Activated CD8-positive, alpha-beta memory T cell treated with anti-CD3 and anti-CD28 coated beads, Interleukin-2, amount 10 ng/mL, durations not matched to agents 7 days and 5 days (primary cell): ENCODE data around the gene OSTC. TPM values are rescaled to one million over a fixed set of nuclear protein-coding genes. Genes with fewer than 3 reads are reported as not detected.
A peak's percentile ranks its signal among the peaks of the same experiment; 100 is the strongest.

ENCODE experiments used
- ATAC-seq: fragments of 150-1000 bp; cut with Tn5 transposase; one replicate; pipeline ENCODE4 v1.10.0; 2021; ENCODE audit warnings: moderate library complexity
- CTCF ChIA-PET: fragments of 350-600 bp; sonication (Branson Sonifier 250); formaldehyde crosslinking; loops from one replicate; lab custom pipeline; 2021; ENCODE audit warnings: antibody characterized with exemption; lab: Charles Lee
- DNase-seq: peaks from one replicate; pipeline ENCODE4 v3.0.0-alpha.2; 2020
- H3K27ac Mint-ChIP-seq: one replicate; pipeline ENCODE4 v1.8.0; 2021; ENCODE audit warnings: mild to moderate bottlenecking, mixed read lengths
- H3K27me3 Mint-ChIP-seq: one replicate; pipeline ENCODE4 v1.8.0; 2021; ENCODE audit warnings: mixed read lengths
- H3K36me3 Mint-ChIP-seq: one replicate; pipeline ENCODE4 v1.8.0; 2021; ENCODE audit warnings: mild to moderate bottlenecking, mixed read lengths
- H3K4me1 Mint-ChIP-seq: one replicate; pipeline ENCODE4 v1.8.0; 2021; ENCODE audit warnings: mixed read lengths
- H3K4me3 Mint-ChIP-seq: one replicate; pipeline ENCODE4 v1.8.0; 2021; ENCODE audit warnings: mild to moderate bottlenecking, moderate library complexity, mixed read lengths
- H3K9me3 Mint-ChIP-seq: one replicate; pipeline ENCODE4 v1.8.0; 2022; ENCODE audit warnings: low read depth, mixed read lengths
- total RNA-seq, 2 experiments: library from RNA; stranded (reverse); gene quantifications; one replicate each; pipeline ENCODE4 v1.2.3, GENCODE V29; 2021

Gene OSTC
- total RNA-seq, 2 experiments from 2014 or later = 48.2 to 71.2 TPM

DNA sequence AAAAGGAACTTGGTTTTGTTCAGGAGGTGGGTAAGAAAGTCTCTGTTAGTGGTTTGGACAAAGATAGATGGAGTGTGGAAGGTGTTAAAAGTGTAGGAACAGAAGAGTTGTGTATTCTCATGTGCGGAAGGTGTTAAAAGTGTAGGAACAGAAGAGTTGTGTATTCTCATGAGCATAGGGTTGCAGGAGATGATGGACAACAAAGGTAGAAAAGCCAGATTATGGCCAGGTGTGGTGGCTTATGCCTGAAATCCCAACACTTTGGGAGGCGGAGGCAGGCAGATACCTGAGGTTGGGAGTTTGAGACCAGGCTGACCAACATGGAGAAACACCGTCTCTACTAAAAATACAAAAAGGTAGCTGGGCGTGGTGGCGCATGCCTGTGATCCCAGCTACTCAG, 27.6 kb upstream of the OSTC start:
- no peaks in the 10 kb centered on the region for H3K9me3 Mint-ChIP-seq
- DNase-seq (no peak), ATAC-seq (no peak)
- H3K4me1 Mint-ChIP-seq = peaks cover 45% of the 10 kb centered on the region
- H3K4me3 Mint-ChIP-seq = peak overlapping the region; percentile 49
- peak overlapping the region; percentile 56 for H3K27ac Mint-ChIP-seq
- peaks cover 55% of the 10 kb centered on the region for H3K36me3 Mint-ChIP-seq
- CTCF ChIA-PET = interaction anchor here (1.3 kb wide), 1 partner anchor 27 kb away, joined by 3 read pairs; the partner anchor contains the start of gene OSTC
- H3K27me3 Mint-ChIP-seq = no peaks in the 10 kb centered on the region

DNA sequence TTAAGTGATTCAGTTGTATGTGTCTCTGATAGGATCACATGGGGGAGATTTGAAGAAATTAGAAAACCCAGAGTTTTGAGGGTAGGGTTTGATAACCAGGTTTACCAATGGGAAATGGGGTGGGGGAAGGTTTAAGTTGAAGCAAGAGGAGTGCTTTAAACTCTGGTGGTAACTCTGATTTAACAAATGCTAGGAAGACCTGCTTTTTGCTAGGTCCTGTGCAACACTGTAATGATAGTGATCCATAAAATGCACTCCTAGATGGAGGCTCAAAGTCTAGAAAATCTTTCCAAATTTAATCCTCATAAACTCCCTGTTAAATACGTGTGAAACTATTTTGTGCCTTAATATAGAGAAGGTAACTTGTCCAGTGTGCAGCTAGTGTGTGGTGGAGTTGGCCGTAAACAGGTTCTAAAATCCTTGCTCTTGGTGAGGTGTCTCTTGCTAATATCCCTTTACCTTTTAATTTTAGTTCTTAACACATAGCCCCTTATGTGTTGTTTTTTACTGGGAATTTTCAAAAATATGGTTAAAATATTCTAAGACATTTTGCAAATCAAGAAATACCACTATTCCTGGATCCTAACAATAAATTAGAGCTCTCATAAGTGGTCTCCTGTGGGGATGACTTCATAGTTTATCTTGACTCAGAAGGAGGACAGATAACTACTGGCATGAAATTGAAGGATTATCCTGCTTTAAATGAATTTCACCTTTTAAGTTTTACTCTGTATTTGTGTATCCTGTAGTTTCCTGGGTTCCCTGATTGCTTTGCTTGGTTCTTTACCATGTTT, 25.9 kb upstream of the OSTC start:
- Mint-ChIP-seq H3K4me1 (peaks cover 36% of the 10 kb centered on the region), H3K4me3 (no peak overlapping the region), H3K27ac (peak overlapping the region; percentile 25), H3K36me3 (peaks cover 58% of the 10 kb centered on the region), H3K9me3 (no peaks in the 10 kb centered on the region), H3K27me3 (no peaks in the 10 kb centered on the region)
- ATAC-seq (no peak), DNase-seq (no peak)
- CTCF ChIA-PET = interaction anchor here (1.3 kb wide), 1 partner anchor 26 kb away, joined by 3 read pairs; the partner anchor contains the start of gene OSTC

- Mint-ChIP-seq H3K27ac (no peak overlapping the region), H3K4me1 (peaks cover 31% of the 10 kb centered on the region), H3K4me3 (no peak overlapping the region), H3K27me3 (no peaks in the 10 kb centered on the region), H3K9me3 (no peaks in the 10 kb centered on the region), H3K36me3 (peaks cover 63% of the 10 kb centered on the region)
- DNase-seq (no peak), ATAC-seq (no peak)
- CTCF ChIA-PET = no interaction called here
Observed at GRCh38 chr4:108626056-108626455, 24.3 kb upstream of the OSTC start.

DNA sequence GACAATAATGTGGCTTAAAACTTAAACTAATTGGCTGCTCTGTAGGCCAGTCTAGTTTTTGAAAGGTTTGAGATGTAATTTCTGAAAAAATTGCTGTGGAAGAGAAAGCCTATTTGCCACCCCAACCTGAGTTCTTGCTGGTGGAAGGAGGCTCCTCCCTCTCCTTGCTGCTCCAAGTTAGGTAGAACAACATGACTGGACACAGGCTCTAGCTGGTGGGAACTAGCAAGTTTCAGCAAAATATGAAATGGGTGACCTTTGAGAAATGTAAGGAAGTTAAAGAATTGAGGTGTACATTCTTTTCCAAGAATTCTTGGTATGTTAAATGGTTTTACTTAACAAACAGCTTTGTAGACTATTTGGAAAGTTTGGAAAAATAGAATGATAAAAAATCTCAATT, 22.0 kb upstream of the OSTC start:
- Mint-ChIP-seq H3K27me3 (no peaks in the 10 kb centered on the region), H3K4me1 (peaks cover 14% of the 10 kb centered on the region), H3K36me3 (peaks cover 59% of the 10 kb centered on the region), H3K27ac (no peak overlapping the region), H3K4me3 (no peak overlapping the region), H3K9me3 (no peaks in the 10 kb centered on the region)
- CTCF ChIA-PET = interaction anchor here (0.9 kb wide), 1 partner anchor 9 kb away, joined by 4 read pairs; the partner anchor contains the start of gene RPL34
- ATAC-seq (no peak), DNase-seq (no peak)

GRCh38 chr4:108635070-108635655, 15.2 kb upstream of the OSTC start:
- H3K27me3 Mint-ChIP-seq = no peaks in the 10 kb centered on the region
- no peaks in the 10 kb centered on the region for H3K9me3 Mint-ChIP-seq
- no peak for DNase-seq
- CTCF ChIA-PET = no interaction called here
- H3K4me3 Mint-ChIP-seq = no peak overlapping the region
- H3K27ac Mint-ChIP-seq = no peak overlapping the region
- H3K4me1 Mint-ChIP-seq = no peaks in the 10 kb centered on the region
- no peak for ATAC-seq
- H3K36me3 Mint-ChIP-seq = peaks cover 37% of the 10 kb centered on the region

DNA sequence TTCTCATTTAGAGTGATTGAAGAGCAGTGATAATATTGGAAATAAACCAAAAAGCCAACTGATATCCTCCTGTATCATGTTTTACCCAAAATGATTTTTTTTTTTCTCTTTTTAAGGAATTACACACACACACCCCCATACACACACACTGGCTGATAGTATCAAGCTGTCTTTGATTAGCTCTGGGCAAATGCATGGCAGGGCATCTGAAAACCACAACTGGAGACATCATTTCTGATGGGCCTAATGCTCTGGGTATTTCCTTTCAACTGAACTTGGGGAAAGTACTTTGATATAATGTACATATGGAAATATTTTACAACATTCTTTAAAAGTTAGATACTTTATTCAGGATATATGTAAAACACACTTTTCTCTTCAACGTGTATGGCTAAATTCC, 14.2 kb upstream of the OSTC start:
- Mint-ChIP-seq H3K27ac (no peak overlapping the region), H3K27me3 (no peaks in the 10 kb centered on the region), H3K4me1 (no peaks in the 10 kb centered on the region), H3K9me3 (no peaks in the 10 kb centered on the region), H3K4me3 (no peak overlapping the region), H3K36me3 (peaks cover 32% of the 10 kb centered on the region)
- no peak for ATAC-seq
- no peak for DNase-seq
- CTCF ChIA-PET = no interaction called here

GRCh38 chr4:108637856-108638255, 12.5 kb upstream of the OSTC start:
- ATAC-seq = no peak
- H3K9me3 Mint-ChIP-seq = no peaks in the 10 kb centered on the region
- CTCF ChIA-PET = no interaction called here

DNA sequence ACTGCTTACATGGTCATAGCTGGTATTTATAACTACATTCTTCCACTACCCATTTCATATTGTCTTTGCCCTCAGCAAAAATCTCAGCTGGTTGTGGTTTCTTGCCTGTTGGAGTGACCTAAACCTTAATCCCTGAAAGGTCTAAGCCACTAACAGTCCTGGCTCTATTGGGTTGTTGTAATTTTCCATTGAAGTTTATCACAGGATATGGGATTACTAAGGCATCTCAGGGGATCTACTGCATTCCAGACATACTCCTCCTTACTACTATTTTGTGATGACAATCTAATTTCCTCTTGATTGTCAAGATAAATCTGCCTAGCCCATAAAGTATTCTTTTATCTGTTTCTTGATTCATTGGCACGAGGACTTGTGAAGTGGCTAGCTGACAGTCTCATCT, 6.2 kb upstream of the OSTC start:
- Mint-ChIP-seq H3K27me3 (no peaks in the 10 kb centered on the region), H3K4me1 (peaks cover 2% of the 10 kb centered on the region), H3K36me3 (peaks cover 3% of the 10 kb centered on the region), H3K27ac (no peak overlapping the region), H3K4me3 (no peak overlapping the region), H3K9me3 (no peaks in the 10 kb centered on the region)
- CTCF ChIA-PET = no interaction called here
- DNase-seq (no peak), ATAC-seq (no peak)

More at GRCh38 chr4:108637856-108638255, 12.5 kb upstream of the OSTC start:
- H3K27me3 Mint-ChIP-seq = no peaks in the 10 kb centered on the region
- no peak for DNase-seq
- peaks cover 26% of the 10 kb centered on the region for H3K36me3 Mint-ChIP-seq
- no peak overlapping the region for H3K27ac Mint-ChIP-seq
- H3K4me3 Mint-ChIP-seq = no peak overlapping the region
- no peaks in the 10 kb centered on the region for H3K4me1 Mint-ChIP-seq

DNA sequence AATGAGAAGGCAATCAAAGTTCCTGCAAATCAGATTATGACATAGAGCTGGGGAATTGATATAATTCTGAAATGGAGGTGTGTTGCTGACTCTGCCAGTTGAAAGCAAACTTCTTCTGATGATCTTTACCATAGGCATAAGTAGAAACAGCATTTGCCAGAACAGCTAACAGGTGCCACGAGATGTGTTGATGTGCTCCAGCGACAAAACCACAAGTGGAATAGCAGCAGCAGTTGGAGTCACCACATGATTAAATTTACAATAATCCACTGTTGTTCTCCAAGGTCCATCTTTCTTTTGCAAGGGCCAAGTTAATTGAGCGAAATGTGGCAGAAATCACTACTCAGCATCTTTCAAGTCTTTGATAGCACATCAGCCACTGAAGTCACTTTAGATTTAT, 3.7 kb upstream of the OSTC start:
- ATAC-seq (no peak), DNase-seq (no peak)
- no peaks in the 10 kb centered on the region for H3K9me3 Mint-ChIP-seq
- H3K36me3 Mint-ChIP-seq = peaks cover 2% of the 10 kb centered on the region
- H3K4me3 Mint-ChIP-seq = no peak overlapping the region
- H3K27me3 Mint-ChIP-seq = no peaks in the 10 kb centered on the region
- CTCF ChIA-PET = no interaction called here
- H3K27ac Mint-ChIP-seq = no peak overlapping the region
- peaks cover 13% of the 10 kb centered on the region for H3K4me1 Mint-ChIP-seq

GRCh38 chr4:108649863-108650211, 562 bp upstream of the OSTC start:
- Mint-ChIP-seq H3K4me3 (peak overlapping the region; percentile 95), H3K4me1 (peaks cover 31% of the 10 kb centered on the region), H3K27me3 (no peaks in the 10 kb centered on the region), H3K9me3 (no peaks in the 10 kb centered on the region), H3K36me3 (peaks cover 10% of the 10 kb centered on the region), H3K27ac (peak overlapping the region; percentile 68)
- ATAC-seq = no peak
- no peak for DNase-seq
- CTCF ChIA-PET = interaction anchor here (0.7 to 1.6 kb wide), 6 partner anchors 10 to 881 kb away, joined by 3 to 4 read pairs (median 3); partner anchors contain the start of gene RPL34

- H3K27ac Mint-ChIP-seq = peak overlapping the region; percentile 86
- peaks cover 31% of the 10 kb centered on the region for H3K4me1 Mint-ChIP-seq
- peak overlapping the region; percentile 95 for H3K4me3 Mint-ChIP-seq
- no peaks in the 10 kb centered on the region for H3K27me3 Mint-ChIP-seq
- peaks cover 14% of the 10 kb centered on the region for H3K36me3 Mint-ChIP-seq
- ATAC-seq (no peak), DNase-seq (no peak)
- CTCF ChIA-PET = interaction anchor here (1.3 to 1.4 kb wide), 3 partner anchors 28 to 880 kb away, joined by 3 read pairs; no protein-coding TSS in a partner anchor
- H3K9me3 Mint-ChIP-seq = no peaks in the 10 kb centered on the region
Observed at GRCh38 chr4:108651014-108651791, 804 bp downstream of the OSTC start.

DNA sequence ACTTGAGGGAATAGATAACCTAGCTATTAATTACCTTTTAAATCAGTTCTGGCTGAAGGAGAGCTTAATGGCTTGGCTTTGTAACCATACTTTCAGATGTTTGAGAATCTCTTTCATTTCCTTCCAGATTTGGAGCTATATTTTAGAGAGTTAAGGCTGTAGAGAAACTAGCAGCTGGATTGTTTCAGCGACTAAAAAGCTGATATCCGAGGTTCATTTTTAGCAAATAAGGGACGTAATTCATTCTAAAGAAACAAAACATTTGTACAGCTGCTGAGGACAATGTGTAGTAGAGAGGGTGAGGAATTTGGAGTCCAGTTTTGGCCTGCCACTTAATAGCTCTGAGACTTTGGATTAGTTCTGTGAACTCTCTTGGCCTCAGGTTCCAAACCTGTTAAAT, 12.2 kb downstream of the OSTC start:
- Mint-ChIP-seq H3K27me3 (no peaks in the 10 kb centered on the region), H3K4me3 (no peak overlapping the region), H3K4me1 (no peaks in the 10 kb centered on the region), H3K27ac (no peak overlapping the region), H3K36me3 (peaks cover 35% of the 10 kb centered on the region), H3K9me3 (no peaks in the 10 kb centered on the region)
- CTCF ChIA-PET = interaction anchor here (1.1 kb wide), 1 partner anchor 29 kb away, joined by 3 read pairs; no protein-coding TSS in a partner anchor
- ATAC-seq = no peak
- no peak for DNase-seq

DNA sequence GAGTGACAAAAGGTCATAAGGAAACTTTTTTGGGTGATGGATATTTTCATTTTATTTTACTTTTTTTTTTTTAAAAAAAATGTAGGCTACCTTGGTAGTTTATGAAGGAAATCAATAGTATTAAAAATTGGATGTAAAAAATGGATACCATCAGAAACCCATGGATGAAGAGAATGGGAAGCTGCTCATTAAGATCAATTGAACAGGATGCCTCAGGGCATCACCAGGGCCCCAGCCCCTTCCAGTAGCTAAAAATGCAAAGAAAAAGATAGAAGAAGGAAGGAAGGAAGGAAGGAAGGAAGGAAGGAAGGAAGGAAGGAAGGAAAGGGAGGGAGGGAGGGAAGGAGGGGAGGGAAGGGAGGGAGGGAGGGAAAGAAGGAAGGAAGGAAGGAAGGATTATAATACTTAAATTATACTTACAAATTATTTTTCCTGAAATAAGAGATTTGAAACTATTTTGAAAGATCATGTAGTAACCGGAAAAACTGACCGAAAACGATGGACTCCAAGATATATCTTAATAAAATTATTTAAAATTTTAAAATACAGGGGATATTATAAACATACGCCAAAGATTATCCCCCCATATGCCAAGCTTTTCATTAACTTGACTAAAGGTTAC, 24.1 kb downstream of the OSTC start:
- CTCF ChIA-PET = interaction anchor here (1.0 kb wide), 1 partner anchor 759 kb away, joined by 3 read pairs; the partner anchor contains the start of gene SEC24B
- H3K36me3 Mint-ChIP-seq = peaks cover 19% of the 10 kb centered on the region
- no peaks in the 10 kb centered on the region for H3K9me3 Mint-ChIP-seq
- no peak for DNase-seq
- no peaks in the 10 kb centered on the region for H3K27me3 Mint-ChIP-seq
- no peak overlapping the region for H3K27ac Mint-ChIP-seq
- no peak overlapping the region for H3K4me3 Mint-ChIP-seq
- H3K4me1 Mint-ChIP-seq = no peaks in the 10 kb centered on the region
- ATAC-seq = no peak
